Measurements from ENCODE around the gene UPB1.

DNA sequence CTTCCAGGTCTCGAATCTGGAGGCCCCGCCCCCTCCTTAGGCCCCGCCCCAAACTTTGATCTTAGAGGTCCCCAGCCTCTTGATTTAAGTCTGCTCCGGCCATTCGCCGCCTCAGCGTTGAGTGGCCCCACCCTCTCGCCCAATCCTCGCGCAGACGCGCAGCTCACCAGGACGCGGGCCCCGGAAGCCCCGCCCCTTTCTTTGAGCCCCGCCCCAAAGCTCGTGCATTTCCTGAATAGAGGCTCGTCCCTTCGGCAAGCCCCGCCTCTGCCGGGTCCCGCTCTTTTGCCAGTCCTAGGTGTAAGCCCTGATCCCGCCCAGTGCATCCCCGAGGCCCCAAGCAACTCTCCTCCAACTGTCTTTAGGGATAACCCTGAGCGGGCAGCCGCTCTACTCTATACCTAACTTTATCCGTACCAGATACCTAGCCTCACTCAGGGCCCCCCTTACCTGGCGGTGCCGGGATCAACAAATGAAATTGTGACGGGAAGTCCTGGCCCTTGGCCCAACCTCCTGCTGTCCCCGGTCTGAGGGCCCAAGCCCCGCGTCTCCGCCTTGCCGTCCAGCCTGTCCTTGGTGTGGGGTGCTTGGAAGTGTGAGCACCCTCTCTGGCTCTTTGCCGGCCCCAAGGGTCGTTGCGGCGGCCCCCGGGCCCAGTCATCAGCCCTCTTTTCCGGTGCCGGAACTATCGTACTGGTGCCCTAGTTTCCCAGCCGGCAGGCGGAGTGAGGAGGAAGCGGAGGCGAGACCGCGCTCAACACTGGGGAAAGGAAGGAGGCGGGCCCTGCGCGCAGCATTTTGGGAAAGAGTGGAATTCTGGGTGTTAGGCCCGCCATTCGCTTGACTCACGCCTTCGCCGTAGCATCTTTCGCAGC is 60.3 kb downstream of the UPB1 start, which contains the start of gene SNRPD3:
- TF ChIP-seq, protein P1, sequence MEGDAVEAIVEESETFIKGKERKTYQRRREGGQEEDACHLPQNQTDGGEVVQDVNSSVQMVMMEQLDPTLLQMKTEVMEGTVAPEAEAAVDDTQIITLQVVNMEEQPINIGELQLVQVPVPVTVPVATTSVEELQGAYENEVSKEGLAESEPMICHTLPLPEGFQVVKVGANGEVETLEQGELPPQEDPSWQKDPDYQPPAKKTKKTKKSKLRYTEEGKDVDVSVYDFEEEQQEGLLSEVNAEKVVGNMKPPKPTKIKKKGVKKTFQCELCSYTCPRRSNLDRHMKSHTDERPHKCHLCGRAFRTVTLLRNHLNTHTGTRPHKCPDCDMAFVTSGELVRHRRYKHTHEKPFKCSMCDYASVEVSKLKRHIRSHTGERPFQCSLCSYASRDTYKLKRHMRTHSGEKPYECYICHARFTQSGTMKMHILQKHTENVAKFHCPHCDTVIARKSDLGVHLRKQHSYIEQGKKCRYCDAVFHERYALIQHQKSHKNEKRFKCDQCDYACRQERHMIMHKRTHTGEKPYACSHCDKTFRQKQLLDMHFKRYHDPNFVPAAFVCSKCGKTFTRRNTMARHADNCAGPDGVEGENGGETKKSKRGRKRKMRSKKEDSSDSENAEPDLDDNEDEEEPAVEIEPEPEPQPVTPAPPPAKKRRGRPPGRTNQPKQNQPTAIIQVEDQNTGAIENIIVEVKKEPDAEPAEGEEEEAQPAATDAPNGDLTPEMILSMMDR (IDR thresholded peaks at IDR 0.05; ENCODE audit: low read depth, low read length, poor library complexity, severe bottlenecking): no peak
- TF ChIP-seq EZH2phosphoT487 (IDR thresholded peaks at IDR 0.05; ENCODE audit: borderline replicate concordance, low read length): no peak

All from DOHH2 (cell line).